Fibroblast of villous mesenchyme (primary cell): Measurements from ENCODE around the gene CD160. TPM values are rescaled to one million over a fixed set of nuclear protein-coding genes. Genes with fewer than 3 reads are reported as not detected.

ENCODE experiments used
- DNase-seq: peaks from one replicate; pipeline ENCODE4 v3.0.0-alpha.2; 2010; ENCODE audit warnings: low read depth
- H3K4me3 ChIP-seq: 2 replicates; pipeline ENCODE4 v1.5.1; 2011; ENCODE audit warnings: low read depth, mild to moderate bottlenecking, low read length
- total RNA-seq: library from RNA; depleted of rRNA; stranded (reverse); fragments of >200 nt; gene quantifications from 2 replicates; pipeline ENCODE4 v1.2.3, GENCODE V29; 2012
- TF ChIP-seq, protein P1 (sequence below): IDR thresholded peaks from 2 replicates; pipeline ENCODE4 v1.5.1; 2012; ENCODE audit warnings: low read depth, mild to moderate bottlenecking, low read length; ENCODE audit not compliant: insufficient read depth

The CD160 gene
- total RNA-seq, 1 donor = under 0.01 TPM

DNA sequence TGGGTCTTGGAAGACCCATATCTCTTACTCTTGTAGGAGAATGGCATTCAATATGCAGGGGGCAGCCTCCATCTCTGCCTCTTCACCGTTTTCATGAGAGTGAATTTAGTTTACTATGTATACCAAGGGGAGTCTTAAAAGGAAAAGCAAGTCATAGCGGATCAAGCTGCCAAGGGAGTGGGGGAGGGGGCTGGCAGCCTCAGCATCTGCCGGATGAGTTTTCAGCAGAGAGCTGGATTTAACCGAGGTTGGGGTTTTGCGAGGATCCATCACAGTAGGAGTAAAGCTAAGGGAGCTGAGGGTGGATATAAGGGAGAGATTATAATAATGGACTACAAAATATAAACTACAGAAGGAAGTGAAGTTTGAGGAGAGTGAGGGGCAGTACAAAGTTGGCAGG is 9.9 kb downstream of the CD160 start:
- no peak for DNase-seq
- H3K4me3 ChIP-seq = no peak overlapping the region
- TF ChIP-seq, protein P1, sequence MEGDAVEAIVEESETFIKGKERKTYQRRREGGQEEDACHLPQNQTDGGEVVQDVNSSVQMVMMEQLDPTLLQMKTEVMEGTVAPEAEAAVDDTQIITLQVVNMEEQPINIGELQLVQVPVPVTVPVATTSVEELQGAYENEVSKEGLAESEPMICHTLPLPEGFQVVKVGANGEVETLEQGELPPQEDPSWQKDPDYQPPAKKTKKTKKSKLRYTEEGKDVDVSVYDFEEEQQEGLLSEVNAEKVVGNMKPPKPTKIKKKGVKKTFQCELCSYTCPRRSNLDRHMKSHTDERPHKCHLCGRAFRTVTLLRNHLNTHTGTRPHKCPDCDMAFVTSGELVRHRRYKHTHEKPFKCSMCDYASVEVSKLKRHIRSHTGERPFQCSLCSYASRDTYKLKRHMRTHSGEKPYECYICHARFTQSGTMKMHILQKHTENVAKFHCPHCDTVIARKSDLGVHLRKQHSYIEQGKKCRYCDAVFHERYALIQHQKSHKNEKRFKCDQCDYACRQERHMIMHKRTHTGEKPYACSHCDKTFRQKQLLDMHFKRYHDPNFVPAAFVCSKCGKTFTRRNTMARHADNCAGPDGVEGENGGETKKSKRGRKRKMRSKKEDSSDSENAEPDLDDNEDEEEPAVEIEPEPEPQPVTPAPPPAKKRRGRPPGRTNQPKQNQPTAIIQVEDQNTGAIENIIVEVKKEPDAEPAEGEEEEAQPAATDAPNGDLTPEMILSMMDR = no peak

- TF ChIP-seq, protein P1 = no peak
- DNase-seq = no peak
- no peak overlapping the region for H3K4me3 ChIP-seq
Measured at GRCh38 chr1:145729666-145730436, 10.6 kb downstream of the CD160 start.

DNA sequence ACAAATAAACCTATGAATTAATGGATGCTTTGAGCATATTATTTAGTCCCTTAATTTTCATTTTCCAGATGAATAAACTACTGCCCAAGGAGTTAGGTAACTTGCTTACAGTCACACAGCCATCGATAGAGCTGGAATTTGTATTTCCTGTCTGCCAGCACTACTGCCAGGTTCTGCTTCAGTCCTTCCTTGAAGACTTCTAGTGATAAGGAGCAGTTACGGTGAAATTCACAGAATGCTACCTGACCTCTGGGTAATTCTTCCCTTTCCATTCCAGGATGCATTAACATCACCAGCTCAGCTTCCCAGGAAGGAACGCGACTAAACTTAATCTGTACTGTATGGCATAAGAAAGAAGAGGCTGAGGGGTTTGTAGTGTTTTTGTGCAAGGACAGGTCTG is 11.2 kb downstream of the CD160 start:
- H3K4me3 ChIP-seq = no peak overlapping the region
- TF ChIP-seq, protein P1 = no peak
- DNase-seq = no peak

DNA sequence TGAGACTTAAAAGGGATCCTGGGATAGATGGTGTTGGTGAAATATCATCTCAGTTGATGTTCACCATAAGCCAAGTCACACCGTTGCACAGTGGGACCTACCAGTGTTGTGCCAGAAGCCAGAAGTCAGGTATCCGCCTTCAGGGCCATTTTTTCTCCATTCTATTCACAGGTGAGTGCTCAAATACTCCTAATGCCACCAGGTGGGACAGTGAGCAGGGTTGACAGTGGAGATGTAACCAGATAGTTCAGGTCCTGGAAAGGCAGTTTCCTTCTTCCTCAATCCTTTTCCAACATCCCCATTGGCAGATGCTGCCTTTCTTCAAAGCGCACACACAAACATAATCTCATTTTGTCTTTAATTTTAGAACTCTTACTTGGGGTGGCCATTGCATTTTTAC is 11.6 kb downstream of the CD160 start:
- H3K4me3 ChIP-seq = no peak overlapping the region
- TF ChIP-seq, protein P1 = no peak
- no peak for DNase-seq

DNA sequence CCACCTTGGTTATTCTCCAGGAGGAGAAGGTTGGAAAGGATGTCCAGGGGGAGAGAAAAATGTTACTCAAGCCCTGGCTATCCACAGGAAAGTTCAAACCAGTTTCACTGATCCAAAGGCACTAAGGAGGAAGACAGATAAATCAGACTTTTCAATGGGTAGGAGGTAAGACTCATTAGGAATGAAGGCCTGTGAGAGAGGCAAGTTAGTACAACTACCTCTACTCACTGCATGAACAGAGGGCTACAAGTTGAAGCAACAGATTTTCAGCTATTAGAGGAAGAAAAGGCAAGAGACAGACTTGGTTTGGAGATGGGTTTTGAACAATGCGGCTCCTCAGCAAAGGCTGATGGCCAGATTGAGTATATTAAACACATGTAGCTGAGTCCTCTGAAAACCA is 16.9 kb downstream of the CD160 start:
- TF ChIP-seq, protein P1 = no peak
- DNase-seq = no peak

DNA sequence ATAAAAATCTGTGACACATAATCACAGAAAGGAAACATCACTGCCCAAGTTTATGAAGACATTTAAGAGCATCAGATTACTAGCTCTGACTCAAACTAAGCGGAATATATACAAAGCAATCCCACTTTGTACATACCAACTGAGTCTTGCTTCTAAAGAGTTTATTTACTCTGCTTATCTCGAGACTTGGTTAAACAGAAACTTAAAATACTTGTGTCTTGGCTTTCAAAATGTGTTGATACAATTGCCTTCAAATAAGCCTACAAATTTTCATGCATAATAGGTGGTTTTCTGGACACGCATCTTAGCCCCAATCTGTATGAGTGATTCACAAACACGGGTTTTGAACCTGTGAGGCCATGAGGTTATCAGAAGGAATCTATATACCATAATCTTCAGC is 21.0 kb downstream of the CD160 start:
- TF ChIP-seq, protein P1 = no peak
- H3K4me3 ChIP-seq = no peak overlapping the region
- peak; percentile 94 for DNase-seq

More for the DNA sequence above, 16.9 kb downstream of the CD160 start:
- no peak overlapping the region for H3K4me3 ChIP-seq
